NT2/D1 (cell line): Measurements from ENCODE around the gene MGAT4B.

Source experiments
- SUZ12 ChIP-seq: IDR thresholded peaks from 2 replicates; pipeline ENCODE4 v1.6.1; 2011; ENCODE audit not compliant: insufficient read length, insufficient read depth; ENCODE audit errors: extremely low read depth
- YY1 ChIP-seq: IDR thresholded peaks from 2 replicates; pipeline ENCODE4 v1.6.1; 2011; ENCODE audit not compliant: insufficient read length, insufficient read depth
- ZNF274 ChIP-seq: IDR thresholded peaks from 2 replicates; pipeline ENCODE4 v1.6.1; 2011; ENCODE audit warnings: mild to moderate bottlenecking, low read depth, low read length

DNA sequence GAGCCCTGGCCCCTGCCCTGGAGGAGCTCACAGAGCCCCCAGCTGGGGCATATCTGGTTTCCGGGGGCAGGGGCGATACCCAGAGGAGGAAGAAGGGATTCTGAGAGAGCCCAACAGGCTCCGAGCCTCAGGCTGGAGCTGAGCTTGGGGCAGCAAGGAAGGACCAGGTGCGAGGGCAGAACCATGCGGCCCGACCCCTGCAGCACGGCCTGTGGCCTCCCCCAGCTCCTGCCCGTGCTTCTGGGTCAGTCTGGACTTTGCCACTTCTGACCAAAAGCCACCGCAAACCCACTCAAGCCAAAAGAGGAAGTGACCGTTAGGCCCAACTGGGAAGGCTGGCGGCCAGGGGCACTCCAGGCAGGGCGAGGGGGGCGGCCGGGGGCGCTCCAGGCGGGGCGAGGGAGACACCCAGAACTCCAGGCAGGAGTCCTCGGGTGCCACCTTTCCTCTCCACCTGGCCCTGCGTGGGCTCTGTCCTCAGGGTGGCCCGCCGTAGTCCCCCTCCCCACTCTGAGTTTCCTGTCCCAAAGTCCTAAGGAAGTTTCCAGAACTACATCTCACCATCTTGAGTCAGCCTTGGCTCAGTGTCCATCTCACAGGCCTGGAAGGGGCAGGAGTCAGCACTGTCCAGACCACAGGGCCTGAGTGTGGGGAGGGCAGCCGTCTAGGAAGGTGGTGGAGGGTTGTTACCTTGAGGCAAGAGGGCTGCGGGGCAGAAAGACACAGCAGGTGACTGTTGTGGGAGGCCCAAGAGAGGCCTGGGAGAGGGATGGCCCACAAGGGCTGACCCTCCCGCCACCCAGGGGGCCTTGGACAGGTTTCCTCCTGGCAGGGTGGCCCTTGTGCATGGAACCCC lies 13.8 kb downstream of the MGAT4B start:
- TF ChIP-seq SUZ12 = no peak
- TF ChIP-seq ZNF274 = no peak
- TF ChIP-seq YY1 = no peak
